GM23338 (cell line): ENCODE data around the gene ZNF444. TPM values are rescaled to one million over a fixed set of nuclear protein-coding genes. Genes with fewer than 3 reads are reported as not detected.

ENCODE experiments used
- ATAC-seq: fragments of 200-7000 bp; cut with Tn5 transposase; 3 replicates; pipeline ENCODE4 v1.9.1; 2020
- DNase-seq: peaks from one replicate; pipeline ENCODE4 v3.0.0-alpha.2; 2015; ENCODE audit warnings: low spot score
- H2AFZ ChIP-seq: fragments of 200-600 bp; sonication (generic); 2 replicates; pipeline ENCODE4 v1.8.0; 2016; ENCODE audit warnings: antibody characterized with exemption, mild to moderate bottlenecking, moderate library complexity
- H3F3A ChIP-seq: fragments of 200-600 bp; sonication (generic); replicated peaks from 2 replicates; pipeline ENCODE4 v1.8.0; 2017; ENCODE audit warnings: antibody characterized with exemption, mixed run types, low read depth
- H3K27ac ChIP-seq: fragments of 200-600 bp; sonication (generic); 2 replicates; pipeline ENCODE4 v1.6.1; 2016; ENCODE audit warnings: low read depth
- H3K27me3 ChIP-seq: fragments of 200-600 bp; sonication (generic); 2 replicates; pipeline ENCODE4 v1.8.0; 2016; ENCODE audit warnings: mild to moderate bottlenecking, mixed run types, moderate library complexity; ENCODE audit not compliant: insufficient read depth
- H3K36me3 ChIP-seq: fragments of 200-600 bp; sonication (generic); 2 replicates; pipeline ENCODE4 v1.8.0; 2016; ENCODE audit warnings: mild to moderate bottlenecking; ENCODE audit not compliant: insufficient read depth
- H3K4me1 ChIP-seq: fragments of 200-600 bp; sonication (generic); 2 replicates; pipeline ENCODE4 v1.8.0; 2016; ENCODE audit warnings: mild to moderate bottlenecking, moderate library complexity; ENCODE audit not compliant: insufficient read depth
- H3K4me2 ChIP-seq: fragments of 200-600 bp; sonication (generic); 2 replicates; pipeline ENCODE4 v1.7.1; 2017; ENCODE audit warnings: mixed run types
- H3K4me3 ChIP-seq: fragments of 200-600 bp; sonication (generic); 2 replicates; pipeline ENCODE4 v1.6.1; 2016; ENCODE audit warnings: mixed run types
- H3K79me2 ChIP-seq: fragments of 200-600 bp; sonication (generic); replicated peaks from 2 replicates; pipeline ENCODE4 v1.8.0; 2017; ENCODE audit warnings: mild to moderate bottlenecking; ENCODE audit not compliant: insufficient read depth
- H3K9me2 ChIP-seq: fragments of 200-600 bp; sonication (generic); 2 replicates; pipeline ENCODE4 v1.8.0; 2017; ENCODE audit not compliant: insufficient read depth
- H4K20me1 ChIP-seq: fragments of 200-600 bp; sonication (generic); replicated peaks from 2 replicates; pipeline ENCODE4 v1.8.0; 2017; ENCODE audit warnings: mild to moderate bottlenecking; ENCODE audit not compliant: insufficient read depth
- H3K27ac Mint-ChIP-seq: 2 replicates; pipeline ENCODE4 v1.8.0; 2020; ENCODE audit warnings: inconsistent platforms, mild to moderate bottlenecking, moderate library complexity, mixed read lengths
- H3K27me3 Mint-ChIP-seq: 3 replicates; pipeline ENCODE4 v1.8.0; 2022; ENCODE audit warnings: low read depth, mild to moderate bottlenecking, moderate library complexity, mixed read lengths, inconsistent platforms; ENCODE audit not compliant: insufficient read depth, poor library complexity
- H3K36me3 Mint-ChIP-seq: 3 replicates; pipeline ENCODE4 v1.8.0; 2021; ENCODE audit warnings: low read depth, mild to moderate bottlenecking, inconsistent platforms, moderate library complexity, mixed read lengths
- H3K4me1 Mint-ChIP-seq: 3 replicates; pipeline ENCODE4 v1.8.0; 2020; ENCODE audit warnings: mild to moderate bottlenecking, inconsistent platforms, mixed read lengths
- H3K4me3 Mint-ChIP-seq: 3 replicates; pipeline ENCODE4 v1.8.0; 2021; ENCODE audit warnings: moderate library complexity, mild to moderate bottlenecking, inconsistent platforms, mixed read lengths
- H3K9me3 Mint-ChIP-seq: 3 replicates; pipeline ENCODE4 v1.8.0; 2020; ENCODE audit warnings: moderate library complexity, mild to moderate bottlenecking, inconsistent platforms, mixed read lengths
- CREB1 ChIP-seq: fragments of 250-450 bp; sonication (Bioruptor Pico); IDR thresholded peaks from 2 replicates; pipeline ENCODE4 v1.5.0; 2020; ENCODE audit warnings: low read depth, mild to moderate bottlenecking, moderate library complexity
- ETS1 ChIP-seq: IDR thresholded peaks from 2 replicates; pipeline ENCODE4 v1.6.1; 2016; ENCODE audit warnings: antibody characterized with exemption
- EZH2 ChIP-seq: fragments of 200-600 bp; sonication (generic); IDR thresholded peaks from one replicate; pipeline ENCODE4 v1.8.0; 2017; ENCODE audit warnings: antibody characterized with exemption, mild to moderate bottlenecking, low read depth; ENCODE audit not compliant: unreplicated experiment
- EZH2phosphoT487 ChIP-seq: fragments of 200-600 bp; sonication (generic); IDR thresholded peaks from one replicate; pipeline ENCODE4 v1.8.1; 2018; ENCODE audit warnings: antibody characterized with exemption; ENCODE audit not compliant: unreplicated experiment
- JUNB ChIP-seq: IDR thresholded peaks from one replicate; pipeline ENCODE4 v1.6.1; 2016; ENCODE audit warnings: antibody characterized with exemption; ENCODE audit not compliant: unreplicated experiment
- NANOG ChIP-seq: IDR thresholded peaks from 2 replicates; pipeline ENCODE4 v1.6.1; 2016; ENCODE audit warnings: antibody characterized with exemption, borderline replicate concordance
- POLR2AphosphoS5 ChIP-seq: IDR thresholded peaks from 2 replicates; pipeline ENCODE4 v1.6.1; 2016; ENCODE audit warnings: antibody characterized with exemption, low read depth
- REST ChIP-seq: IDR thresholded peaks from one replicate; pipeline ENCODE4 v1.6.1; 2018; ENCODE audit warnings: antibody characterized with exemption; ENCODE audit not compliant: unreplicated experiment
- STAT1 ChIP-seq: IDR thresholded peaks from one replicate; pipeline ENCODE4 v1.6.1; 2016; ENCODE audit warnings: antibody characterized with exemption; ENCODE audit not compliant: unreplicated experiment
- ZNF114 ChIP-seq: fragments of 250-450 bp; sonication (Bioruptor Pico); IDR thresholded peaks from 2 replicates; pipeline ENCODE4 v1.5.0; 2020; ENCODE audit warnings: mild to moderate bottlenecking, moderate library complexity
- ZNF462 ChIP-seq: fragments of 250-450 bp; sonication (Bioruptor Pico); IDR thresholded peaks from 2 replicates; pipeline ENCODE4 v1.5.0; 2020; ENCODE audit warnings: mild to moderate bottlenecking, moderate library complexity
- polyA plus RNA-seq: library from polyadenylated mRNA; unstranded; fragments of >200 nt; fragmentation: Nextera tagmentation; extraction: Ambion mirVana; gene quantifications from 2 replicates; pipeline ENCODE4 v1.2.1, GENCODE V29; 2016
- total RNA-seq: library from RNA; depleted of rRNA; stranded (reverse); fragments of >200 nt; shearing (Covaris generic); gene quantifications from 2 replicates; pipeline ENCODE4 v1.2.3, GENCODE V29; 2014

Gene ZNF444
- total and polyA plus RNA-seq, 2 experiments from 2014 or later, result 25.1 to 58.5 TPM

- peaks cover 28% of the 10 kb centered on the region for H3K4me1 Mint-ChIP-seq
- ATAC-seq (no peak), DNase-seq (no peak)
- H3K27ac Mint-ChIP-seq, result peak overlapping the region; percentile 87
- Histone ChIP-seq H3K79me2 (peaks cover 67% of the 10 kb centered on the region), H2AFZ (no peak overlapping the region), H3F3A (no peaks in the 10 kb centered on the region), H3K4me1 (peaks cover 6% of the 10 kb centered on the region; the same call in 1 of the 2 replicates), H3K4me3 (no peak overlapping the region), H3K36me3 (no peaks in the 10 kb centered on the region), H3K4me2 (no peak overlapping the region), H4K20me1 (peaks cover 22% of the 10 kb centered on the region), H3K9me2 (no peaks in the 10 kb centered on the region), H3K27me3 (no peaks in the 10 kb centered on the region), H3K27ac (peak overlapping the region; percentile 70; the same call in 1 of the 2 replicates)
- TF ChIP-seq EZH2phosphoT487 (no peak), ETS1 (no peak), NANOG (no peak), ZNF114 (CRISPR knock-in tag) (no peak), STAT1 (no peak), JUNB (no peak), CREB1 (CRISPR knock-in tag) (no peak), REST (no peak), EZH2 (no peak), ZNF462 (CRISPR knock-in tag) (no peak), POLR2AphosphoS5 (no peak)
- H3K9me3 Mint-ChIP-seq, result peaks cover 6% of the 10 kb centered on the region
- peaks cover 12% of the 10 kb centered on the region for H3K27me3 Mint-ChIP-seq
- no peak overlapping the region for H3K4me3 Mint-ChIP-seq
- peaks cover 56% of the 10 kb centered on the region for H3K36me3 Mint-ChIP-seq
Observed at GRCh38 chr19:56091751-56092546, 49.1 kb upstream of the ZNF444 start.
